CD4-positive, alpha-beta T cell treated with Interleukin-2 at 100 ng/mL for 4 hours (primary cell): ENCODE measurements around the gene METTL25.
A peak's percentile ranks its signal among the peaks of the same experiment; 100 is the strongest.
"Not testable (repeated sequence)": the region's sequence is repeated elsewhere in the genome, so short reads cannot be mapped to it uniquely, and the experiment has no call there.

ENCODE experiments used
- DNase-seq: peaks from one replicate; pipeline ENCODE4 v3.0.0-alpha.2; 2020; ENCODE audit warnings: low spot score

METTL25 gene

GRCh38 chr12:82358200-82359114, at the start of gene METTL25, which contains the start of gene CCDC59:
TSS of gene METTL25 (plus strand) at chr12:82358529. CDS start at chr12:82358566, 37 bp downstream.
TSS of gene CCDC59 (minus strand) at chr12:82358387. CDS start at chr12:82358376, 11 bp downstream.
- DNase-seq, result peak; percentile 98

GRCh38 chr12:82314406-82314892, 43.9 kb upstream of the METTL25 start:
- DNase-seq, result no peak

- DNase-seq, result no peak
These were observed 39.1 kb upstream of the METTL25 start for GRCh38 chr12:82319276-82319675.

GRCh38 chr12:82325540-82326336, 32.6 kb upstream of the METTL25 start:
- DNase-seq, result no peak

GRCh38 chr12:82326905-82327503, 31.3 kb upstream of the METTL25 start:
- DNase-seq, result peak; percentile 16

GRCh38 chr12:82327861-82328260, 30.5 kb upstream of the METTL25 start:
- no peak for DNase-seq

- DNase-seq, result no peak
These were observed 28.8 kb upstream of the METTL25 start for GRCh38 chr12:82329508-82329907.

- no peak for DNase-seq
These were observed 8.2 kb upstream of the METTL25 start for GRCh38 chr12:82350161-82350560.

- DNase-seq, result no peak
These were observed 6.9 kb upstream of the METTL25 start for GRCh38 chr12:82351390-82351789.

- no peak for DNase-seq
These were observed 989 bp upstream of the METTL25 start for GRCh38 chr12:82357340-82357739.

- DNase-seq, result no peak
These were observed 507 bp upstream of the METTL25 start for GRCh38 chr12:82357845-82358199.

- no peak for DNase-seq
These were observed 768 bp downstream of the METTL25 start for GRCh38 chr12:82359115-82359478.

GRCh38 chr12:82360834-82361233, 2.5 kb downstream of the METTL25 start:
- DNase-seq, result not testable (repeated sequence)

GRCh38 chr12:82361461-82361915, 3.2 kb downstream of the METTL25 start:
- no peak for DNase-seq

GRCh38 chr12:82363990-82364389, 5.7 kb downstream of the METTL25 start:
- no peak for DNase-seq

- no peak for DNase-seq
These were observed 7.9 kb downstream of the METTL25 start for GRCh38 chr12:82366197-82366596.

- DNase-seq, result no peak
These were observed 16.9 kb downstream of the METTL25 start for GRCh38 chr12:82375201-82375600.

GRCh38 chr12:82378997-82379396, 20.7 kb downstream of the METTL25 start:
- DNase-seq, result no peak

- no peak for DNase-seq
These were observed 25.7 kb downstream of the METTL25 start for GRCh38 chr12:82383930-82384552.

GRCh38 chr12:82398879-82399278, 40.5 kb downstream of the METTL25 start:
- DNase-seq, result no peak

- DNase-seq, result no peak
These were observed 42.5 kb downstream of the METTL25 start for GRCh38 chr12:82400819-82401218.

GRCh38 chr12:82406651-82407050, 48.3 kb downstream of the METTL25 start:
- no peak for DNase-seq
